Esophagus muscularis mucosa (tissue), 4 donors: ENCODE results near the gene MEIG1.

ENCODE experiments used
- CTCF ChIP-seq, 3 experiments: fragments of 200-600 bp in 2 of 3; fragments of 450-650 bp in 1 of 3; sonication (generic) in 2 of 3; IDR thresholded peaks; one replicate each; pipeline ENCODE4 v1.5.1; 2017 to 2019; ENCODE audit warnings: antibody characterized with exemption in 3 of 3, mild to moderate bottlenecking in 2 of 3, moderate library complexity in 1 of 3
- EP300 ChIP-seq: sonication (generic); formaldehyde crosslinking; IDR thresholded peaks from one replicate; pipeline ENCODE4 v1.6.1; 2017; ENCODE audit warnings: antibody characterized with exemption
- POLR2AphosphoS5 ChIP-seq, 2 donors: sonication (generic); formaldehyde crosslinking; IDR thresholded peaks; one replicate each; pipeline ENCODE4 v1.6.1; 2017; ENCODE audit warnings: antibody characterized with exemption in 2 of 2

GRCh38 chr10:14954934-14955333, 4.3 kb upstream of the MEIG1 start:
- TF ChIP-seq EP300 (no peak), CTCF (IDR thresholded peaks at IDR 0.05) (no peak), POLR2AphosphoS5 (IDR thresholded peaks at IDR 0.05) (no peak)
